ENCODE data around the gene FGD4.

- TF ChIP-seq POLR2AphosphoS5 (IDR thresholded peaks at IDR 0.05; ENCODE audit: insufficient read depth, low read depth, low read length) (no peak), CTCF (IDR thresholded peaks at IDR 0.05; ENCODE audit: extremely low read depth in 1 of 2, insufficient read depth in 1 of 2, low read depth in 1 of 2, low read length in 2 of 2) (no peak), POLR2A (IDR thresholded peaks at IDR 0.05; ENCODE audit: low read depth, low read length) (no peak), JUN (IDR thresholded peaks at IDR 0.05; ENCODE audit: borderline replicate concordance, insufficient read depth, insufficient read length, low read depth) (no peak), EZH2 (IDR thresholded peaks at IDR 0.05; ENCODE audit: borderline replicate concordance, low read depth, low read length, severe bottlenecking) (no peak), FOS (IDR thresholded peaks at IDR 0.05; ENCODE audit: borderline replicate concordance, insufficient read depth, low read length) (no peak)
These were observed 47.2 kb downstream of the FGD4 start for GRCh38 chr12:32446316-32447119.

Measured in endothelial cell of umbilical vein (primary cell).